ENCODE data around the gene CRK. TPM values are rescaled to one million over a fixed set of nuclear protein-coding genes. Genes with fewer than 3 reads are reported as not detected.
A peak's percentile ranks its signal among the peaks of the same experiment; 100 is the strongest.

The CRK gene
- total and polyA plus RNA-seq, 5 experiments from 2014 or later = 18.8 to 27.6 (median 22.0) TPM

- peaks cover 0 to 2% (median 0%) of the 10 kb centered on the region in 9 donors for H3K9me3 Mint-ChIP-seq
- POLR2A ChIA-PET = interaction anchor here (1.2 to 2.8 kb wide), 2 partner anchors 44 to 107 kb away, joined by 3 to 7 read pairs; partner anchors contain the start of gene INPP5K
- H3K36me3 Mint-ChIP-seq = peaks cover 0 to 5% (median 0%) of the 10 kb centered on the region in 3 donors
- H3K4me3 Mint-ChIP-seq = peak overlapping the region in 2 of 10 donors; percentile 18 to 68
- DNase-seq (no peak), ATAC-seq (no peak)
- H3K4me1 Mint-ChIP-seq = peaks cover 13 to 24% (median 18%) of the 10 kb centered on the region in 4 donors
- H3K27ac Mint-ChIP-seq = peak overlapping the region in 2 of 10 donors; percentile 49 to 53
- H3K27me3 Mint-ChIP-seq = no peaks in the 10 kb centered on the region
Measured at GRCh38 chr17:1471911-1472821, 16.1 kb upstream of the CRK start.

GRCh38 chr17:1471490-1471889 lies 15.5 kb upstream of the CRK start:
- Mint-ChIP-seq H3K9me3 (peaks cover 0 to 2% (median 0%) of the 10 kb centered on the region in 9 donors), H3K27ac (peak overlapping the region in 1 of 10 donors; percentile 62), H3K4me3 (no peak overlapping the region), H3K4me1 (peaks cover 13 to 22% (median 18%) of the 10 kb centered on the region in 4 donors), H3K36me3 (peaks cover 0 to 5% (median 0%) of the 10 kb centered on the region in 3 donors), H3K27me3 (no peaks in the 10 kb centered on the region)
- ATAC-seq (no peak), DNase-seq (no peak)
- POLR2A ChIA-PET = no interaction called here

DNA sequence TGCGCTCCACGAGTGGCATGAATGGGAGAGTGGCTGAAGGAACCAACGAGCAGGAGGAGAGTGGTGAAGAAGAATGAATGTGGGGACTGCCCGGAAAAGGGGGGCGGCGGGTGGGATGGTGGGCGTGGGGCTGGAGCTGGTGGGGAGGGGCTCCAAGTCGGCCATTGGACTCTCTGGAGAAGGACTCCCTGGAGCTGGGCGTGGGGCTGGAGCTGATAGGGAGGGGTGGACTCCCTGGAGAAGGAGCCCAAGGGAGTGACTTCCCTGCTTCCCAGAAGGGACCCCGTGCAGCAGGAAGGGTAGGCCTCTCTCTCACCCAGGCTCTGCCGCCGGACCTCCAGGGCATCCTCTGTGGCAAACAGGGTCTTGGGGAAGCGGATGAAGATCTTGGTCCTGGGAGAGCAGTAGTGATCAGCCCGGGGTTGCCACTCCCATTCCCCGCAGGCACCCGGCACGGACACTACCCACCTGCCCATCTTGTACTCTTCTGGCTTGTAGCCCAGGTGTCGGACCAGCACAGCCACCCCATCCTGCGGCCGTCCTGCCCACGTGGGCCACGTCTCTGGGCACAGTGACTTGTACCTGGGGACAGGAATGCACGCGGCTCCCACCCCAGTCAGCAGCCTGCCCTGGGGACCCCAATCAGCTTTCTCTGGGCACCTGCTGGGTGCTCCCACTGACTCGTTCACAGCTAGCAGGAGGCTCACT lies 14.9 kb upstream of the CRK start:
- Mint-ChIP-seq H3K27me3 (no peaks in the 10 kb centered on the region), H3K4me3 (no peak overlapping the region), H3K4me1 (peaks cover 13 to 20% (median 18%) of the 10 kb centered on the region in 4 donors), H3K36me3 (peaks cover 0 to 5% (median 0%) of the 10 kb centered on the region in 3 donors), H3K9me3 (peaks cover 0 to 2% (median 0%) of the 10 kb centered on the region in 9 donors), H3K27ac (peak overlapping the region in 1 of 10 donors; percentile 62)
- DNase-seq (no peak), ATAC-seq (no peak)
- POLR2A ChIA-PET = interaction anchor here (0.6 kb wide), 1 partner anchor 15 kb away, joined by 3 read pairs; the partner anchor contains the start of gene CRK

GRCh38 chr17:1470071-1470754 lies 14.2 kb upstream of the CRK start:
- DNase-seq (no peak), ATAC-seq (no peak)
- Mint-ChIP-seq H3K27me3 (no peaks in the 10 kb centered on the region), H3K4me3 (no peak overlapping the region), H3K27ac (peak overlapping the region in 1 of 10 donors; percentile 46), H3K4me1 (peaks cover 13 to 24% (median 18%) of the 10 kb centered on the region in 4 donors), H3K9me3 (peaks cover 0 to 2% (median 0%) of the 10 kb centered on the region in 9 donors), H3K36me3 (peaks cover 0 to 5% (median 0%) of the 10 kb centered on the region in 3 donors)
- POLR2A ChIA-PET = interaction anchor here (0.6 kb wide), 1 partner anchor 14 kb away, joined by 3 read pairs; the partner anchor contains the start of gene CRK

DNA sequence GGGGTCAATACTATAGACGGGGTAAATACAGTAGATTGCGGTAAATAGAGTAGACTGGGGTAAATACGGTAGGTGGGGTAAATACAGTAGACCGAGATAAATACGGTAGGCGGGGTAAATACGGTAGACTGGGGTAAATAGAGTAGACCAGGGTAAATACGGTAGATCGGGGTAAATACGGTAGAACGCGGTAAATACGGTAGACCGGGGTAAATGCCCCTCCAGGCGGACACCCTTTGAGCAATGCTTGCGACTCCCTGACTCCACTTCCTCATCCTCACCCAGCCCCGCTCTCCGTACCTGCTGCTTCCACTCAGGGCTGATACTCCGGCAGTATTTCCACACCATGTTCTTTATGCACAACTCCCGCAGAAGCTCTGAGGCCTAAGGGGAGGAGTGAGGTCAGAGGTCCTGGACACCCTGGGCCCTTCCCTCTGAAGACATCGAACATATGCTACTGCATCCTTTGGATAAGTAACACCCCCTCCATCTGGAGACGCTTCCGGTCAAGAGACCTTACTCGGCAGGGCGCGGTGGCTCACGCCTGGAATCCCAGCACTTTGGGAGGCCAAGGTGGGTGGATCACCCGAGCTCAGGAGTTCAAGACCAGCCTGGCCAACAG lies 13.3 kb upstream of the CRK start:
- Mint-ChIP-seq H3K4me1 (peaks cover 13 to 24% (median 17%) of the 10 kb centered on the region in 4 donors), H3K36me3 (peaks cover 0 to 5% (median 0%) of the 10 kb centered on the region in 3 donors), H3K4me3 (no peak overlapping the region), H3K27ac (peak overlapping the region in 1 of 10 donors; percentile 54), H3K27me3 (no peaks in the 10 kb centered on the region), H3K9me3 (peaks cover 0 to 2% (median 0%) of the 10 kb centered on the region in 9 donors)
- POLR2A ChIA-PET = no interaction called here
- DNase-seq (no peak), ATAC-seq (no peak)

- DNase-seq (no peak), ATAC-seq (no peak)
- no peak overlapping the region for H3K4me3 Mint-ChIP-seq
- H3K9me3 Mint-ChIP-seq = peaks cover 0 to 2% (median 0%) of the 10 kb centered on the region in 9 donors
- H3K27ac Mint-ChIP-seq = no peak overlapping the region
- H3K27me3 Mint-ChIP-seq = no peaks in the 10 kb centered on the region
- peaks cover 0 to 5% (median 0%) of the 10 kb centered on the region in 3 donors for H3K36me3 Mint-ChIP-seq
- peaks cover 10 to 19% (median 13%) of the 10 kb centered on the region in 4 donors for H3K4me1 Mint-ChIP-seq
- POLR2A ChIA-PET = no interaction called here
Measured at GRCh38 chr17:1467898-1468492, 12.0 kb upstream of the CRK start.

GRCh38 chr17:1467258-1467657 lies 11.2 kb upstream of the CRK start:
- Mint-ChIP-seq H3K27ac (no peak overlapping the region), H3K9me3 (peaks cover 0 to 2% (median 0%) of the 10 kb centered on the region in 9 donors), H3K36me3 (peaks cover 0 to 5% (median 0%) of the 10 kb centered on the region in 3 donors), H3K4me1 (peaks cover 14 to 19% (median 15%) of the 10 kb centered on the region in 4 donors), H3K27me3 (no peaks in the 10 kb centered on the region), H3K4me3 (no peak overlapping the region)
- ATAC-seq (no peak), DNase-seq (no peak)
- POLR2A ChIA-PET = no interaction called here

- no peak overlapping the region for H3K4me3 Mint-ChIP-seq
- ATAC-seq = no peak
- H3K9me3 Mint-ChIP-seq = no peaks in the 10 kb centered on the region
- POLR2A ChIA-PET = no interaction called here
- H3K27me3 Mint-ChIP-seq = peaks cover 2 to 8% (median 4%) of the 10 kb centered on the region in 5 donors
- peaks cover 0 to 5% (median 0%) of the 10 kb centered on the region in 3 donors for H3K36me3 Mint-ChIP-seq
- no peak overlapping the region for H3K27ac Mint-ChIP-seq
- no peak for DNase-seq
- H3K4me1 Mint-ChIP-seq = peaks cover 22 to 37% (median 36%) of the 10 kb centered on the region in 4 donors
Measured at GRCh38 chr17:1464186-1464585, 8.2 kb upstream of the CRK start.

DNA sequence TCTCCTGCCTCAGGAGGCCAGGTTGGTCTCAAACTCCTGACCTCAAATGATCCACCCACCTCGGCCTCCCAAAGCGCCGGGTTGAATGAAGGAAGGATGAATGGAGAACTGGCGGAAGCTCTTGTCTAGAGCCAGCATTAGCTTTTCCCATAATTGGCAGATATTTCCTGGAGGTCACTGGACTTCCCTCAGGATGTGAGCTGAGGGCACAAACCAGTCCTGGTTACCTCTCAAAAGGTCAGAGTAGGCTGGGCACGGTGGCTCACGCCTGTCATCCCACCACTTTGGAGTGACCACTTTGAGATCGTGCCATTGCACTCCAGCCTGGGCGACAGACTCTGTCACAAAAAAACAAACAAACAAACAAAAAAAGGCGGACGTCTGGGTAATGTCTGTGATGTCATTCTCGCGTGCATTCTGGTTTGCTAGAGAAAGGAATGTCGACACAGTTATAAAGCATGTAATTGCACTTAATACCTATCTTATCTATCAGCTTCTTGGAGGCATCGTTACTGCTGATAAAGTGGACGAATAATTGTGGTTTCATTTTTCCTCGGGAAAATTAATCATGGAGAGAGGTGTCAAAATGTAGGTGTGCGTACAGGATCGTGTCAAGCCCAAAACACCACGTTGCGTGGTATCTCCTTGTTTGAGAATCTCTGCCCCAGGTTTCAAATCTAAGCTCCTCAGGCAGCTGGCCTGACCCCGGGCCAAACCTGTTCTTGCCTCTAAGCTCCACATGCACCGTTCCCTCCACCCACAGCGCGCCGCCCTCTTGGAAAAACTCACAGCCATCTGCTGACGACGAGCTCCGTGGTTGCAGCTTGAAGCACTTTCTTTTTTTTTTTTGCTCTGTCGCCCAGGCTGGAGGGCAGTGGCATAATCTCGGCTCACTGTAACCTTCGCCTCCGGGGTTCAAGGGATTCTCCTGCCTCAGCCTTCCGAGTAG lies 6.4 kb upstream of the CRK start:
- no peak for DNase-seq
- peaks cover 19 to 39% (median 37%) of the 10 kb centered on the region in 4 donors for H3K4me1 Mint-ChIP-seq
- POLR2A ChIA-PET = interaction anchor here (0.6 to 2.3 kb wide), 10 partner anchors 12 to 234 kb away, joined by 3 to 12 read pairs (median 4); partner anchors contain the start of gene INPP5K
- peaks cover 2 to 8% (median 5%) of the 10 kb centered on the region in 5 donors for H3K27me3 Mint-ChIP-seq
- H3K27ac Mint-ChIP-seq = peak overlapping the region; percentile 12 to 90 (median 78)
- ATAC-seq = no peak
- no peaks in the 10 kb centered on the region for H3K9me3 Mint-ChIP-seq
- no peaks in the 10 kb centered on the region for H3K36me3 Mint-ChIP-seq
- H3K4me3 Mint-ChIP-seq = peak overlapping the region; percentile 59 to 87 (median 72)

- Mint-ChIP-seq H3K36me3 (no peaks in the 10 kb centered on the region), H3K4me1 (peaks cover 20 to 45% (median 40%) of the 10 kb centered on the region in 4 donors), H3K9me3 (no peaks in the 10 kb centered on the region), H3K27ac (peak overlapping the region in 4 of 10 donors; percentile 40 to 75 (median 46)), H3K27me3 (peaks cover 2 to 8% (median 6%) of the 10 kb centered on the region in 5 donors), H3K4me3 (peak overlapping the region in 7 of 10 donors; percentile 12 to 76 (median 46))
- no peak for DNase-seq
- no peak for ATAC-seq
- POLR2A ChIA-PET = interaction anchor here (1.2 to 2.3 kb wide), 3 partner anchors 11 to 56 kb away, joined by 3 to 12 read pairs (median 6); partner anchors contain the start of gene INPP5K
Measured at GRCh38 chr17:1461198-1461944, 5.3 kb upstream of the CRK start.

Measured in naive thymus-derived CD8-positive, alpha-beta T cell (primary cell).